Activated naive CD4-positive, alpha-beta T cell (primary cell): Measurements from ENCODE around the gene CMIP.
A peak's percentile ranks its signal among the peaks of the same experiment; 100 is the strongest.
"Not testable (repeated sequence)": the region's sequence is repeated elsewhere in the genome, so short reads cannot be mapped to it uniquely, and the experiment has no call there.

ENCODE experiments used
- DNase-seq, 4 experiments: peaks; one replicate each; lab custom pipeline; 2025; lab: John Stamatoyannopoulos, UW

CMIP gene

DNA sequence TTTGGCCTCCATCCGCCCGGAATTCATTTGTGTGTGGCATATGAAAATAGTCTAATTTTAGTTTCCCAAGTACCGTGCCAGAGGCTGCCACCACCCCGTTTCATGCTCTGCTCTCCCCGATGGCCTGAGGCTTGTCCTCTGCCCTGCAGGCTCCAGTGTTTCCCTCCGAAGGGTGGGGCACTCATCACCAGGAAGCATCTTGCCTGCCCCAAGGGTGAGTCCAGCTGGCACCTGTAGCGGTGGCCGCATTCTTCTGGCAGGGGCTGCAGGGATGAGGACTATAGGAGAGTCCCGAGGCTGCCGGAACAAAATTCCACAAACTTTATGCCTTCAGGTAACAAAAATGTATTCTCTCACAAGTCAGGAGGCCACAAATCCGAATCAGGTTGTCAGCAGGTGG lies 23.1 kb upstream of the CMIP start:
- no peak for DNase-seq

DNA sequence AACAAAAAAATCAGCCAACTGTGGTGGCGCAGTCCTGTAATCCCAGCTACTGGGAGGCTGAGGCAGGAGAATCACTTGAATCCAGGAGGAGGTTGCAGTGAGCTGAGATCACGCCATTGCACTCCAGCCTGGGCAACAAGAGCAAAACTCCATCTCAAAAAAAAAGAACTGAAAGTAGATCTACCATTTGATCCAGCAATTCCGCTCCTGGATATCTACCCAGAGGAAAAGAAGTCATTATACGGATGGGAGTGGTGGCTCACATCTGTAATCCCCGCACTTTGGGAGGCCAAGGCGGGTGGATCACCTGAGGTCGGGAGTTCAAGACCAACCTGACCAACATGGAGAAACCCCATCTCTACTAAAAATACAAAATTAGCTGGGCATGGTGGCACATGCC lies 22.5 kb upstream of the CMIP start:
- DNase-seq, result not testable (repeated sequence)

DNA sequence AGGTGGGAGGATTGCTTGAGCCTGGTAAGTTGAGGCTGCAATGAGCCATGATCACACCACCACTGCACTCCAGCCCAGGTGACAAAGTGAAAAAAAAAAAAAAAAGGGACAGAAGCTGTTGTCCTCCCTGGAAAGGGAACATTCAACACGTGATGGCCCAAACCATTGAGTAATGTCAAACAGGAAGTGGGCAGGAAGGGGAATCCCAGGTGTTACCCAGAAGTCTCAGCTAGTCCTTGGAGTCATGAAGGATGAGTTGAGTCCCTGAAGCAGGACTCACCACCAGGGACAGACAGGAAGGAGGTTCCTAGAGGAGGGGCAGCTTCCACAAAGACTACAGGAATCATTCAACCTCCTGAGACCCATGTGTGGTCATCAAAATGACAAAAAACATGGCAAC lies 19.8 kb upstream of the CMIP start:
- no peak for DNase-seq

DNA sequence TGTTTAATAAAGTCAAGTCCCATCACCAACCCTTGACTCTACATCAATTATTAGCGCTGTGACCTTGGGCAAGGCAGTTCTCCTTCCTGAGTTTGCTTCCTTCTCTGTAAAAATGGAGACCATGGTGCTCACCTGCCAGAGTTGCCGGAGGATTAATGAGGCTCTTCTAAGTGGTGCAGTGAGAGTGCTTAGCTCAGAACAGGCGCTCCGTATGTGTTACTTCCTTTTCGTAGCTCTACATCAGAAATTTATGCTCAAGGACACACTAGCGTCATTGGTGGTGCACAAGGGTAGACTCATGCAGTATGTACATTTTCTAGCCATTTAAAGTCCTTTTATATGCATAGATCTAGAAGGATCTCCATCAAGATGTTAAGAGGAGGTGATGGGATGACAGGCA lies 17.4 kb upstream of the CMIP start:
- DNase-seq, result no peak

DNA sequence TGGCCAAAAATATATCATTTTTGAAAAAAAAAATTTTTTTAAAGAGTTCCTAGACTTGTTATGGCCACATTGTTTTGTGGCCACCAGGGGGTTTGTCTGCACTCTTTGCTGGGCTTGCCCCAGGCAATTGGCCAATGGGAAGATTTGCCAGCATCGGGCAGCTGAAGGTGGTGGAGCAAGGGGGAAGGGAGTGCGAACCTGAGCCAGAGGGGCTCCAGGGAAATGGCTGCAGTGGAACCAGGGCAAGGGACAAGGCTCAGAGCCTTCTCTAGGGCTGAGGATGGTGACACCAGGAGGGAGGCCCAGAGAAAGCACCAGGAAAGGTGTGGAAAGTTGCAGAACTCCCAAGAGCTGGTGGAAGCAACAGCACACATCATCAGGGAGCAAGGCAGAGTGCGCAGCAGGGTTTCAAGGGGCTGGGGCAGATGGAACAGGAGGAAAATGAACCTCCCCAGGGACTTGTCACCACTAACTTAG lies 15.5 kb upstream of the CMIP start:
- no peak for DNase-seq

DNA sequence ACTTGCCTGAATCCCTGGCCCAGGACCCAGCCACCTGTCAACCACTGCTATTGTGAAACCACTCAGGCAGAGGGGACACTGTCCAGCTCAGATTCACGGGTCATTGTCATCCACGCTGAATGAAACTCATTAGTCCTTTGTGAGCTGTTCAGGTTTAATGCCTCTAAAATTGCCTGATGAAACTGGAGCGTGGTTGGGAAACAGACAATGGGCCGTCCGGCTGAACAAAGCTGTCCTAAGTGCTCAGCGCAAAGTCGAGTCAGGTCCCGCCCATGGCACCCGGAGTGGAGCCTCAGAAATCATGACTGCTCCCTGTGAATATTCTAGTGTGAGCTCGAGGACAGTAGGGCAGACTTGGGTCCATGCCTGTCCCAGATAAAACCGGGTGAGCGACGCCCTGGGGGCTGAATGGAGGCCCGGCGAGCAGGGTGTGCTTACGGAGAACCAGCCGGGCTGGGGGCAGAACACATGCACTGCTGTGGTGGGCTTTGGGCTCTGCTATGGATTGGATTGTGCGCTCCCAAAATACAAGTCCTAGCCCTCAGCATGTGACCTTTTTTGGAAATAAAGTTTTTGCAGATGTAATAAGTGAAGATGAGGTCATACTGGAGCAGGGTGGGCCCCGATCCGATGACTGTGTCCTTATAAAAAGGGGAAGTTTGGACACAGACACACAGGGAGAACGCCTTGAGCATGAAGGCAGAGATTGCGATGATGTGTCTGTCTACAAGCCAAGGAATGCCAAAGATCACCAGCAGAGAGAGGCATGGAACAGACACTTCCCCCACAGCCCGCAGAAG lies 12.9 kb upstream of the CMIP start:
- no peak for DNase-seq

DNA sequence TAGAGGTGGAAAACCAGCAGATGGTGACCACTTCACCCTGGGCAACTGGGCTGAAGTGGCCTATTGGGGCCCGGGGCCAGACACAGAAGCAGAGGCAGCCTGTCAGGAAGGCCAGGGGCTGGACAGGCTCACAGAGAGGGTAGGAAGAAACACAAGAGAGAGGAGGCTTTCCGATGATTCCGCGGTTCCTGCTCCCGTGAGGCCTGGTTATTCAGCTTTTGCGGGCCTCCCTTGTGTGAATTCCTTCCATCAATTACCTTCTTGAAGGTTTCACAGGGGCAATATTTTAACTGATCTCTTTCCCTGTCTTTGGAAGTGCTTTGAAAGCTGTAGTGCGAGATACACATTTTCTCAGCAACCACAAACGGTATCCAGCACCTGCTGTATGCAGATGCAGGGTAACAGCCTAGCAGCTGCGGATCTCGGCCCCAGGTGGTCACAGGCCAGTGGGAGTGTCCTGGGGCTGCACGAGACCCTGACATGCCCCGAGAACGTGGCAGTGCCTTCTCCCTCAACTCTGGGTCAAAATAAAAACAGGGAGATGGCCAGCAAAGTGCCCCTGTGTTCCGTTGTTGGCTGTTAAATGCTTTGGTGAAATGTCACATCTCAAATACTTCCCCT lies 11.6 kb upstream of the CMIP start:
- DNase-seq, result no peak

DNA sequence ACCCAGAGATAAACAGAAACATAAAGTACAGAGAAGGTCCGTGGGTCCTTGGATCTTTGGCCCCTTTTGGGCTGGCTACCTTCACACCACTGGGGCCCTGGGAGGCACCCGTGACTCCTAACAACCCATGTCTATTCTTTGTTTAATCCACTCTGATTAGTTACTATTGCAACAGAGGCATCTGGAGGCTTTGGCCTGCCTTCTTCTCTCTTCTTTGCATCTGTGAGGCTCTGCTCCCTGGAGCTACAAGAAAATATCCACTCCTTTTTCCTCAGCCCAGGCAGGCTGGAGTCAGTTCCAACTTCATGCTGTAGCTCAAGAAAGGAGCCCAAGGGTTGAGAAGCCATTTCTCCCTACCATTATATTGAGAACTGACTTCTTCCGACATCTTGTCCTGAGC lies 9.5 kb upstream of the CMIP start:
- DNase-seq, result no peak

DNA sequence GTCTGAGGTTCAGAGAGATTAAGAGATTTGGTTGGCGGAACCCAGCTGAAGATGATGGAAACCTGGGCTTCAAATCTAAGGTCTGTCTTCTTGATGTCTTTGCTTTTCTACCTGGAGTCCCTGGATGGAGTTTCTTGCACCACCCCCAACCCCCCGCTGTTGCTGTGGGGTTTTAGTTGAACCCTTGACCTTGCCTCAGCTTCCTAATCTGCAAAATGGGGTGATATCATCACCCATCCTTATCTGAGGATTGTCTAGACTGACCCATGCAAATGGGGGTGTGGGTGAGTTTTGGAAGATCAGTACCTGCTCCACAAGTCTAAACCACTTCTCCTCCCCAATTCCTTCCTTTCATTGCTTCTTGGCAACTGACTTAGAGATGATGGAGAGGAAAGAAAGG lies 9.0 kb upstream of the CMIP start:
- DNase-seq, result no peak

DNA sequence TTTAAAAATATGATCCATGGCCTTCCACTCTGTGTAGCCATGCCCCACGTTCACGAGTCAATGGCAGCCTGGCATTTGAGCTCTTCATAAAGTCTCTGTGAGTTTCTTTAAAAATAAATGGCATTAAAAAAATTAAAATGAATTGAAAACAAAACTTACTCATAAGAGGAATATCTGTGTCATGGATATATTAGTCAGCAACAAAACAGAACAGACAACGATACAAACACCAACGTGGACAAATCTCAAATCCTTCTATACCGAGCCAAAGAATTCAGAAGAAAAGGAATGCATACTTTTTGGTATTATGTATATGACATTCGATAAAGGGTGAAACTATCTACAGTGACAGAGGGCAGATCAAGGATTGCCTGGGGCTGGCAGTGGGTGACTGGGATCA lies 8.2 kb upstream of the CMIP start:
- no peak for DNase-seq

DNA sequence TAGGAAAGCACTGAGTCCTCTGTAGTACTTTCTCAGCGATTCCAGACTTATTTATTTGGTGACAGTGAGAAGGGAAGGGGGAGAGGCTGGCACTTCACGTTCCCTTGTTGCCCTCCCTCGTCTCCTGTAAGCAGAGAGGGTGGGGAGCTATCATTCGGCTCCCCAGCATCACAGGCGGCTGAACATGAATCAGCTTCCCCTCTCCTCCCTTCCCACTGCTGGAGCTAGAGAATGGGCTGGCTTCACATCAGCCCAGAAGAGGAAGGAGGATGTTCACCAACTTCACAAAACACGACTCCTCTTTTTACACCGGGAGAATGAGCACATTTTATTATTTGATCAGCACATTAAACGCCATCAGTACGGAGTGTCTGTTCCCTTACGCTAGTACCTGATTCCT lies 6.7 kb upstream of the CMIP start:
- DNase-seq, result no peak

DNA sequence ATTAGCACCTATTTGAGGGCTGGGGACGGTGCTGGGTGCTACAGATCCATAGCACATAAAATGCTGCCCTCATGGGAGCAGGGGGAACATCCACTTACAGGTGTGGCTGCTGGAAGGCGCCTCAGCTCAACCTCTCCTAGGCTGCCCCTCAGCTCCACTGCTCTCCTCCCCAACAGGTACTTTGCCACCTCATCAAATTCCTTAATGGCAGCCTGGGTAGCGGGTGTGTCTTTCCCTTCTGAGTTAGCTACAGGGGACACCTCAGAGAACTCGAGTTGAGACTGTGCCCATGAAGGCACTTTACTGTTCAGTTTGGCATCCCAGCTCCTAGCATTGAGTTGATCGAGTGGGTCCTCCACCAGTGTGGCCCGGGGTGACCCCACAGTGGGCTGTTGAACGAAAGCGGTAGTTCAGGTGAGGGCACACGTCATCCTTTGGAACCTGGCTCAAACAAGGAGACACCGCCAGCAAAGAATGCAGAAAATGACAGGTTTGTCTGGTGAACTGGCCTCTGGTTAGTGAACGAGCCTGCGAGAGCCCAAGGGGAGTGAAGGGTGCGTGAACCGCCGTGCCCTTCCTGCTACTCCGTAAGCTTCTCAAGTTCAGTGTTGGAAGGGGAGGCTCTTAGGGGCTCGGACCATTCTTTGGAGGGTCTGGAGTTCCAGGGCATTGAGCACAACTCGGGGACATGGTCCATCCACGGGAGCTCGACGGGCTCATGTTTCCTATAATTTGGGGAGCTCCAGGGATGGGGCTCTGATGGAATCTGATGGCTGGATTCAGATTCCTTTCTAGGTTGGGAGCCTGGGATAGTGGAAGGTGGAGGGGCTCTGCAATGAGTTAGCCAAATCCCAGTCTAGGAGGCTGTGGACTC lies 3.5 kb upstream of the CMIP start:
- DNase-seq, result no peak

DNA sequence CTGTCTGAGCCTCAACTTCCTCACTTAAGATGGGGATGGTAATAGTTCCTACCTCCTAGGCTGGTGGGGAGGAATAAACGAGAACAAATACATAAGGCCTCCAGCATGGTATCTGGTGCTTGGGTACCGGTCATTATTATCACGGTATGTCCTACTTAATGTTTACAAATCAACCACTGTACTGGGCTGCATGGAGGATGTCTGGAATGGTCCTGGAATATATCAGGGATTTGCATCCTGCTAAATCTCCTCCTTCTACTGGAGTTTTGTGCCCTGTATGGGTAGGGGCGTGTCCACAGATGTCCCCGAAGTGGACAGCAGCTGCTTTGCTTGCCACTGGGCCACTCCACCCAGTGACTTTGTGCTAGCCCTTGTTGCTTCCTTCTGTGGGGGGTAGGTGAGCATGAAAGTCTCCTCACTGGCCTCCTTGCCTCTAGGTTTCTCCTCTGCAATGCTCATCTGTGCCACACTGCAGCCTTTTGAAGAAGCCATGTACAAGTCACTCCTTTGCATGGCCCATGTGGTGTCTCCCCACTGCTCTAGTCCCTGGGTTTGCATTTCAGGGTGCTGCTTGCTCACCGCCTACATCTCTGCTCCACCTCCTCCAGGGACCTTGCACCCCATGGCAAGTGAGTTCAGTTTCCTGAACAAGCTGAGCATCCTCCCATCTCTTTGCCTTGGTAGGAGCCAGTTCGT lies 2.2 kb upstream of the CMIP start:
- peak in 1 of 4 experiments; percentile 4 for DNase-seq

DNA sequence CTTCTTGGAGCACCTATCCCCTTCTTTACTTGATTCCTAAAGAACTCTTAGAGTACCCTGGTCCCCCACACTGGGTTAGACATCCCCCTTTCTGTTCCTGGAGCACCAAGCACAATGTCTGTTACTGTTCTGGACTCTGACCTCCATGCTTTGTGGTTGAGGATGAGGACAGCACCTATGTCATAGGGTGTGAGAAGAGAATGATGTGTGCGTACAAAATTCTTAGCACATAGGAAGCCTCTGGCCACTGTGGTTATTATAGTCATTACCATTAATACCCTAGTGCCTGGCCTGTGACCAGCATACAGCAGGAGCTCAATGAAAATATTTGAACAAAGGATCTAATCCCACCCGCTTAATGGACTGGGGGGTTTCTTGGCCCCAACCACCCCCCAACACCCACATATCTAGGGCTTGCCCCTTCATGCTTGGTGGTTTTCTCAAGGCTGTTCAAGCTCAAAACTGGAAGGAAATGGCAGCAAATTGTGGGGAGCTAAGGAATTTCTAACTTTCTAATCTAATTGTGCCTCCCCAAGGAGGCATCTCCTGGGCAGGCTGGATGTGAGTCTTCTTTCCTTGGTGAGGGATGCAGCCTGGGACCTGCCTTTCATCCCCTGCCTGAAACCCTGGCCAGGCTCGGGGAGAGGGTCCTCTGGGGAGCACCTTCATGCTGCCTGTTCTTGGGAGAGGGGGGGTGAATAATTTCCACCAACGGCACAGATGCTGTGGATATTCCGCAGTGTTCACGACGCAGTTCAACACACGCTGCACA lies 1.5 kb upstream of the CMIP start:
- no peak for DNase-seq

DNA sequence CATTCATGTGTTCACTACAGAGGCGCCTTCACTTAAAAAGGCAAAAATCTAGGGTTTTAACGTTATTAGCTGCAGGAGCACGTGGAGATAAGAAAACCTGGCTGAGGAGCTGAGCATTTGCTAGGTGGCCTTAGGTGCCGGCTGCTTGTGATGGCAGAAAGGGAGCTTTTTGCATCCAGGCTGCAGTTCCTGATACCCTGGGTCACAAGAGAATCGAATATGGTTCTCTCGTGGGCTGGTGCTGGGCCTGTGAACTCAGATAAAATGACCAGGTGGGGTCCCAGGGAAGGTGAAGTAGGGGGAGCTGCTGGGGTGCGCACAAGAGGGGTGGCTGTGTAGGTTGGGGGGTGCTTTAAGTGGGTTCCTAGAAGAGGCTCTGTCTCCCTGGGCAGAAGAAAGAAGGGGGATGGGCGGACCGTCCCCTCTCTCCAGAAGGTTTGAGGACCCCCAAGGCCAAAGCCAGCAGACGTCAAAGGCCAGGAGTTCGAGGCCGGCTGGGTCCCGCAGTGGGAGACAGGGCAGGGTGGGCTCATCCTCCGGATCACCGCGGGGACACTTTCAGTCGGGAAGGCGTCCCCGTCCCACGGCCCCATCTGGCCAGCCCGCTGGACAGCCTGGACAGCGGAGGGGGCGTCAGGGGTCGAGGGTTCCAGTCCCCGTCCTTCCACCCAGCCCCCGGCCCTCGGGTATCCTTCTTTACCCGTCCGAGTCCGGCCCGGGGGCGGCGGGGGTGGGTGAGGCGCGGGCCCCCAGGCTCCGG lies 740 bp upstream of the CMIP start:
- peak in 1 of 4 experiments; percentile 7 for DNase-seq

DNA sequence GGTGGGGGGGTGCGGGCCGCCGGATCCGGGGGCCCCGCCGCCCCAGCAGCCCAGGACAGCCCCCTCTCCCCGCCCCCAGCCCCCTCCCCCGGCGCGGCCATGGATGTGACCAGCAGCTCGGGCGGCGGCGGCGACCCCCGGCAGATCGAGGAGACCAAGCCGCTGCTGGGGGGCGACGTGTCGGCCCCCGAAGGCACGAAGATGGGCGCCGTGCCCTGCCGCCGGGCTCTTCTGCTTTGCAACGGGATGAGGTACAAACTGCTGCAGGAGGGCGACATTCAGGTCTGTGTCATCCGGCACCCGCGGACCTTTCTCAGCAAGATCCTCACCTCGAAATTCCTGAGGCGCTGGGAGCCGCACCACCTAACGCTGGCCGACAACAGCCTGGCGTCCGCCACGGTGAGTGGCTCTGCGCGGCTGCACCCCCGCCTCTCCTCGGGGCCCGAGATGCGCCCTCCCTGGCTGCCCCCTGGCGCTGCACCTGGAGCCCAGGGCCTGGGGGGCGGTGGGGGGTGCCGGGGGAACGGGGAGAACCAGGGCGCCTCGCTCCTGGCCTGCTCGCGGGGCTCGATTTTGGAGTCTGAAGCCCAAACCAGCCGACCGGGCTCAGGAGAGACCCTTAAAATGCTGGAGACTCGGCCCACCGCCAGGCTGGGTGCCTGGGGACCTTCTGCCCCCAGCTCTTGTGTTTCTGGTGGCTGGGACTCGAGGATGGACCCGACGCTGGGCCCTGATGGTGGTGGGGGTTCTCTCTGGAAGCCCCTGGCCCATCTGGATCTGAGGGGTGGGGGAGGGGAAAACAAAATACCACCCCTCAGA lies 744 bp downstream of the CMIP start:
- DNase-seq, result peak in 2 of 4 experiments; percentile 21 to 31

DNA sequence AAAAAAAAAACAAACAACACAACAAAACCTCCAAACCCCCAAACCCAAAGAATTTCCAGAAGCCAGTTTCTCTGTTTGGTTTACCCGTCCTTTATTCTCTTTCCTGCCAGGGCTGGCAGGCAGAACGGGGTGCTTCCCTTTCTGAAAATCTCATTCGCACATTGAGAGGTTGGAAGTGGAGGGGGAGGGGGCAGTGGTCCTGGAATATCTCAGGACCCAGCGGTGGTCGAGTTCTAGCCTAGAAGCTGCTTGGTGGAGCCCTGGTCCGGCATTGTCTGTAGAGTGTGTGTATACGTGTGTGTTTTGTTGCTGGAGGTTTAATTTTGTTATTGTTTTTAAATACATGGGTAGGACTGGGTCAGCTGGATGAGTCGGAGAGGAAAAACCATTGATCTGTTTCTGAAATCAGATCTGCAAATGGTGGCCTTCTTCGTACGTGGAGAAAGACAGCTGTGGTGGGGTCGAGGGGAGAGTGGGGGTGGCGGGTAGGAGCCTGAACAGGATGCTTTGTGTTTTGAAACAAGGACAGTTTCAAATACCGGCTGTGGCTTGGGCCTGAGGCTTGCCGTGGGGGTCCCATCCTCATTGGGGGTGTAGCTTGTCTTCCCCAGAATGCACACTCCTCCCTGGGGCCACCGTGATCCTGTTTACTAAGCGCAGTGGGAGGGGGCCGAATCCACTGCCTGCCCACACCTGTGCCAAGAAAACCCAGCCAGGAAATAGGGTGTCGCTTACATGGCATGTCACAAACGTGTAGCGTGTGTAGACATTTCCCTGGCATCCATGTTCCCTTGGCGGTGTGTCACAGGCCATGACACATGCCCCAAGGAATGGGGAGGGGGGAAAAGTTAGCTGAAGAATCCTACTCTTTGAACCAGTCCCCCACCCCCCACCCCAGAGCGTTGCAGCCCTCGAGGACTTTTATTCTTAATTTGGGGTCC lies 1.6 kb downstream of the CMIP start:
- peak in 1 of 4 experiments; percentile 11 for DNase-seq

DNA sequence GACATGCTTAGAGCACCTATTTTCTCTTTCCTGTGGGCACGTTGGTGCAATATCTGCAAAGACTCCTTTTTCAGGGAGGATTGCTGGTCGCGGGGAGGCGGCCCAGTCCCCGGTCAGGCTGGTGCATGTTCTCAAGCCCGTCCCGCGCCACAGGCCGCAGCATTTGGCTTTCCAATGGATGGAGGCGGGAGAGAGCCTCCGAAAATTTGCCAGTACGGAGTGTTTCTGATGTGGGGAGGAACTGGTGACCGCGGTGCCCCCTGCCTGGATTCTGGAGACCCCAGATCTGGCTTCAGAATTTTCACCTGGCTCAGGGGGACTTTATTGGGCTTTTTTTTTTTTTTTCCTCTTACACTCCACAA lies 2.3 kb downstream of the CMIP start:
- DNase-seq, result no peak
